ENCODE results near the gene CIPC. TPM values are rescaled to one million over a fixed set of nuclear protein-coding genes. Genes with fewer than 3 reads are reported as not detected.

CIPC gene, protein sequence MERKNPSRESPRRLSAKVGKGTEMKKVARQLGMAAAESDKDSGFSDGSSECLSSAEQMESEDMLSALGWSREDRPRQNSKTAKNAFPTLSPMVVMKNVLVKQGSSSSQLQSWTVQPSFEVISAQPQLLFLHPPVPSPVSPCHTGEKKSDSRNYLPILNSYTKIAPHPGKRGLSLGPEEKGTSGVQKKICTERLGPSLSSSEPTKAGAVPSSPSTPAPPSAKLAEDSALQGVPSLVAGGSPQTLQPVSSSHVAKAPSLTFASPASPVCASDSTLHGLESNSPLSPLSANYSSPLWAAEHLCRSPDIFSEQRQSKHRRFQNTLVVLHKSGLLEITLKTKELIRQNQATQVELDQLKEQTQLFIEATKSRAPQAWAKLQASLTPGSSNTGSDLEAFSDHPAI
- 23.9 TPM for polyA plus RNA-seq (2013, experiment 1 of 4)
- polyA plus RNA-seq (2013, experiment 2 of 4) = 21.8 TPM
- polyA plus RNA-seq (2013, experiment 3 of 4) = 19.0 TPM
- 19.4 TPM for polyA plus RNA-seq (2013, experiment 4 of 4)

DNA sequence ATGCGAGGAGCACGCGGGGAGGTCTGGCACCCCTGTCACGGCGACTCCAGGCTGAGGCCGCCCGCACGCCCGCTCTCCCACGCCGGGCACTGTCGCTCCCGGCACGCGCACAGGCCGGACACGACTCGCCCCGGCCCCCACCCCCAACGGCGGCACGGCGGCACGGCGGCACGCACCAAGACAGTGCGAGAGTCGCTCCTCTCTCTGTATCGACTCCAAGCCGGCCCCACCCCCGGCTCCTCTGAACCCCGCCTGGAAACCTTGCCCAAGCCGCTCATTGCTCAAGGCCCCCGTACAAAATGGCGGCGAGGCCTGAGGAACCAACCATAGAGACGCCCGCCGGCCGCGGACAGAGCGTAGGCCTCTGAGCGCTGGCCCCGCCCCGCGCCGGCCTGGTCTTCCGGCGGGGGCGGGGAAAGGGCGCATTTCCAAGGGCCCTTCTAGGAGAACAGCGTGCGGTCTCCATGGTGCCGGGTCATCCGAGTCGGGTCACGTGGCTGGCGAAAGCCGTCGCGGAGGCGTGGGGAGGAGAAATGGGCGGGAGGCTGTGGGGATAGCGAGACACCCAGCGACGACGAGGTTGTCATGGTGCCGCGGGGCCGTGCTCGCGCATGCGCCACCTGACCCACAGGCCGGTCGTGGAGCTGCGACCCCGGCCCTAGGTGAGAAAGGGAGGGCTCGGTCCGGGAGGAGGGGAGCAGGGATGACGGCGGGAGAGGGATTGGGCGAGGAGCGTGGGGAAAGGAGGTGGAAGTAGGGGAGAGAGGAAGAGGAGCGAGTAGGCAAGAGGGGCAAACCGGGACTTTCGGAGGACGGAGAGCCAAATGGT, at the start of gene CIPC:
Gene CIPC, plus strand, starts transcription at position 559 of the 829 bp plus-strand sequence. CDS start 7,451 bp downstream, outside the sequence.
- 0% methylated on average over 87 of the region's 87 CpGs for WGBS, 2 experiments
- Histone ChIP-seq H3K27me3 (ENCODE audit: control insufficient read depth, insufficient read depth, low read length, poor library complexity, severe bottlenecking) (no peaks in the 10 kb centered on the region), H3K27ac (ENCODE audit: insufficient read depth, low read depth, low read length, poor library complexity, severe bottlenecking) (peak within 1 kb of the TSS; percentile 85), H3K9me3 (ENCODE audit: control insufficient read depth, low read length) (no peaks in the 10 kb centered on the region), H3K4me1 (ENCODE audit: control insufficient read depth, insufficient read depth, low read length) (peaks cover 9% of the 10 kb centered on the region), H3K4me3 (ENCODE audit: insufficient read depth, low read depth, low read length) (peak within 1 kb of the TSS; percentile 68), H3K36me3 (ENCODE audit: control insufficient read depth, insufficient read depth, low read length) (no peaks in the 10 kb centered on the region)

- H3K27ac ChIP-seq (ENCODE audit: insufficient read depth, low read depth, low read length, poor library complexity, severe bottlenecking) = no peak overlapping the region
- H3K9me3 ChIP-seq (ENCODE audit: control insufficient read depth, low read length) = no peaks in the 10 kb centered on the region
- H3K4me1 ChIP-seq (ENCODE audit: control insufficient read depth, insufficient read depth, low read length) = no peaks in the 10 kb centered on the region
- H3K36me3 ChIP-seq (ENCODE audit: control insufficient read depth, insufficient read depth, low read length) = no peaks in the 10 kb centered on the region
- 68 to 69% methylated on average over 11 of the region's 11 CpGs for WGBS, 2 experiments
- H3K4me3 ChIP-seq (ENCODE audit: insufficient read depth, low read depth, low read length) = no peak overlapping the region
- H3K27me3 ChIP-seq (ENCODE audit: control insufficient read depth, insufficient read depth, low read length, poor library complexity, severe bottlenecking) = no peaks in the 10 kb centered on the region
Measured at GRCh38 chr14:77051116-77051515, 46.9 kb upstream of the CIPC start.

- no peaks in the 10 kb centered on the region for H3K9me3 ChIP-seq (ENCODE audit: control insufficient read depth, low read length)
- H3K4me1 ChIP-seq (ENCODE audit: control insufficient read depth, insufficient read depth, low read length) = no peaks in the 10 kb centered on the region
- no peak overlapping the region for H3K27ac ChIP-seq (ENCODE audit: insufficient read depth, low read depth, low read length, poor library complexity, severe bottlenecking)
- H3K4me3 ChIP-seq (ENCODE audit: insufficient read depth, low read depth, low read length) = no peak overlapping the region
- WGBS, 2 experiments = 91 to 92% methylated on average over 8 of the region's 8 CpGs
- H3K36me3 ChIP-seq (ENCODE audit: control insufficient read depth, insufficient read depth, low read length) = no peaks in the 10 kb centered on the region
- H3K27me3 ChIP-seq (ENCODE audit: control insufficient read depth, insufficient read depth, low read length, poor library complexity, severe bottlenecking) = no peaks in the 10 kb centered on the region
Measured at GRCh38 chr14:77052281-77053044, 45.6 kb upstream of the CIPC start.

- no peaks in the 10 kb centered on the region for H3K9me3 ChIP-seq (ENCODE audit: control insufficient read depth, low read length)
- 31 to 34% methylated on average over 21 of the region's 21 CpGs for WGBS, 2 experiments
- H3K4me3 ChIP-seq (ENCODE audit: insufficient read depth, low read depth, low read length) = no peak overlapping the region
- no peak overlapping the region for H3K27ac ChIP-seq (ENCODE audit: insufficient read depth, low read depth, low read length, poor library complexity, severe bottlenecking)
- no peaks in the 10 kb centered on the region for H3K4me1 ChIP-seq (ENCODE audit: control insufficient read depth, insufficient read depth, low read length)
- no peaks in the 10 kb centered on the region for H3K27me3 ChIP-seq (ENCODE audit: control insufficient read depth, insufficient read depth, low read length, poor library complexity, severe bottlenecking)
- no peaks in the 10 kb centered on the region for H3K36me3 ChIP-seq (ENCODE audit: control insufficient read depth, insufficient read depth, low read length)
Measured at GRCh38 chr14:77053046-77053841, 44.8 kb upstream of the CIPC start.

DNA sequence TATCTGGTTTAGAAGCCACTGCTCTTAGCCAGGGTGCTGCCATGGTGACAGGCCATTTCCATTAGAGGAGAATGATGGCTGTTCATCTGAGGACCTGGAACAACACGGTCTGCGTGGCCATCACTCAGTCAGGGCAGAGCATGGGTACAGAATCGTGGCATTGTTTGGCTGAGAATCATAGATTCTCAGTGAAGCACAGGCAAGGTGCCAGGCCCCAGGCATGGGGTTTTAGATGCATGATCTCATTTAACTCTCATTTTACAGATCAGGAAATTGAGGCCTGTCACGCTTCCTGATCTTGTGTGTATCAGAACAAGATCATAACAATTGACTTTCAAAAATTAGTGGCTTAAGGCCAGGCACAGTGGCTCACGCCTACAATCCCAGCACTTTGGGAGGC, 42.8 kb upstream of the CIPC start:
- Histone ChIP-seq H3K9me3 (ENCODE audit: control insufficient read depth, low read length) (no peaks in the 10 kb centered on the region), H3K4me1 (ENCODE audit: control insufficient read depth, insufficient read depth, low read length) (no peaks in the 10 kb centered on the region), H3K4me3 (ENCODE audit: insufficient read depth, low read depth, low read length) (no peak overlapping the region), H3K36me3 (ENCODE audit: control insufficient read depth, insufficient read depth, low read length) (no peaks in the 10 kb centered on the region), H3K27me3 (ENCODE audit: control insufficient read depth, insufficient read depth, low read length, poor library complexity, severe bottlenecking) (no peaks in the 10 kb centered on the region), H3K27ac (ENCODE audit: insufficient read depth, low read depth, low read length, poor library complexity, severe bottlenecking) (no peak overlapping the region)
- WGBS, 2 experiments = 91 to 93% methylated on average over 5 of the region's 5 CpGs

DNA sequence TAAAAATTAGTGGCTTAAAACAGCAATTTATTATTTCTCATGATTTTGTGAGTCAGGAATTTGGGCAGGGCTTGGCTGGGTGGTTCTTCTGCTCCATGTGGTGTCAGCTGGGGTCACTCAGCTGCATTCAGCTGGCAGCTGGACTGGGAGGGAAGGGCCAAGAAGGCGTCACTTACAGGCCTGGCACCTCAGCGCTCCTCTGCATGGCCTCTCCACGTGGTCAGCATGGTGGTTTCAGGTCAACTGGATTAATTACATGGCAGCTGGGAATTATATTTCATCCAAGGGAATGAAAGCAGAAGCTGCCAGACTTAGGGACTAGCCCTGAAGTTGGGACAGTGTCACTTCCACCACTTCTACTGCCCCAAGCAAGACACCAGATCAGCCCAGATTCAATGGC, 42.1 kb upstream of the CIPC start:
- H3K4me3 ChIP-seq (ENCODE audit: insufficient read depth, low read depth, low read length) = no peak overlapping the region
- no peaks in the 10 kb centered on the region for H3K9me3 ChIP-seq (ENCODE audit: control insufficient read depth, low read length)
- no peaks in the 10 kb centered on the region for H3K27me3 ChIP-seq (ENCODE audit: control insufficient read depth, insufficient read depth, low read length, poor library complexity, severe bottlenecking)
- 94% methylated on average over 3 of the region's 3 CpGs for WGBS, 2 experiments
- H3K27ac ChIP-seq (ENCODE audit: insufficient read depth, low read depth, low read length, poor library complexity, severe bottlenecking) = no peak overlapping the region
- no peaks in the 10 kb centered on the region for H3K4me1 ChIP-seq (ENCODE audit: control insufficient read depth, insufficient read depth, low read length)
- no peaks in the 10 kb centered on the region for H3K36me3 ChIP-seq (ENCODE audit: control insufficient read depth, insufficient read depth, low read length)

- 92 to 93% methylated on average over 9 of the region's 9 CpGs for WGBS, 2 experiments
- H3K4me1 ChIP-seq (ENCODE audit: control insufficient read depth, insufficient read depth, low read length) = no peaks in the 10 kb centered on the region
- no peaks in the 10 kb centered on the region for H3K9me3 ChIP-seq (ENCODE audit: control insufficient read depth, low read length)
- H3K36me3 ChIP-seq (ENCODE audit: control insufficient read depth, insufficient read depth, low read length) = no peaks in the 10 kb centered on the region
- no peaks in the 10 kb centered on the region for H3K27me3 ChIP-seq (ENCODE audit: control insufficient read depth, insufficient read depth, low read length, poor library complexity, severe bottlenecking)
- H3K27ac ChIP-seq (ENCODE audit: insufficient read depth, low read depth, low read length, poor library complexity, severe bottlenecking) = no peak overlapping the region
- no peak overlapping the region for H3K4me3 ChIP-seq (ENCODE audit: insufficient read depth, low read depth, low read length)
Measured at GRCh38 chr14:77058117-77058516, 39.9 kb upstream of the CIPC start.

GRCh38 chr14:77058785-77059184, 39.3 kb upstream of the CIPC start:
- 92% methylated on average over 9 of the region's 9 CpGs for WGBS, 2 experiments
- Histone ChIP-seq H3K4me3 (ENCODE audit: insufficient read depth, low read depth, low read length) (no peak overlapping the region), H3K9me3 (ENCODE audit: control insufficient read depth, low read length) (no peaks in the 10 kb centered on the region), H3K36me3 (ENCODE audit: control insufficient read depth, insufficient read depth, low read length) (no peaks in the 10 kb centered on the region), H3K27me3 (ENCODE audit: control insufficient read depth, insufficient read depth, low read length, poor library complexity, severe bottlenecking) (no peaks in the 10 kb centered on the region), H3K27ac (ENCODE audit: insufficient read depth, low read depth, low read length, poor library complexity, severe bottlenecking) (no peak overlapping the region), H3K4me1 (ENCODE audit: control insufficient read depth, insufficient read depth, low read length) (no peaks in the 10 kb centered on the region)

GRCh38 chr14:77059276-77059915, 38.7 kb upstream of the CIPC start:
- Histone ChIP-seq H3K9me3 (ENCODE audit: control insufficient read depth, low read length) (no peaks in the 10 kb centered on the region), H3K4me1 (ENCODE audit: control insufficient read depth, insufficient read depth, low read length) (peaks cover 3% of the 10 kb centered on the region), H3K36me3 (ENCODE audit: control insufficient read depth, insufficient read depth, low read length) (no peaks in the 10 kb centered on the region), H3K27me3 (ENCODE audit: control insufficient read depth, insufficient read depth, low read length, poor library complexity, severe bottlenecking) (no peaks in the 10 kb centered on the region), H3K27ac (ENCODE audit: insufficient read depth, low read depth, low read length, poor library complexity, severe bottlenecking) (no peak overlapping the region), H3K4me3 (ENCODE audit: insufficient read depth, low read depth, low read length) (no peak overlapping the region)
- WGBS, 2 experiments = 58 to 65% methylated on average over 12 of the region's 12 CpGs

Measured in ectodermal cell (in vitro differentiated cells).